PC-3 (cell line): Measurements from ENCODE around the gene ARHGAP9.
"Not testable (repeated sequence)": the region's sequence is repeated elsewhere in the genome, so short reads cannot be mapped to it uniquely, and the experiment has no call there.

Experiments
- EZH2 ChIP-seq: fragments of 300-600 bp; sonication (generic); IDR thresholded peaks from one replicate; pipeline ENCODE4 v1.6.1; 2017; ENCODE audit warnings: antibody characterized with exemption, mild to moderate bottlenecking, low read length; ENCODE audit not compliant: unreplicated experiment
- EZH2phosphoT487 ChIP-seq: fragments of 300-600 bp; sonication (generic); IDR thresholded peaks from 2 replicates; pipeline ENCODE4 v1.6.1; 2018; ENCODE audit warnings: mild to moderate bottlenecking, antibody characterized with exemption, low read length, borderline replicate concordance
- TF ChIP-seq, protein P1 (sequence below): fragments of 300-600 bp; sonication (generic); conservative IDR thresholded peaks from 2 replicates; pipeline ENCODE4 v1.5.1; 2017; ENCODE audit warnings: antibody characterized with exemption, low read depth, mild to moderate bottlenecking, low read length

DNA sequence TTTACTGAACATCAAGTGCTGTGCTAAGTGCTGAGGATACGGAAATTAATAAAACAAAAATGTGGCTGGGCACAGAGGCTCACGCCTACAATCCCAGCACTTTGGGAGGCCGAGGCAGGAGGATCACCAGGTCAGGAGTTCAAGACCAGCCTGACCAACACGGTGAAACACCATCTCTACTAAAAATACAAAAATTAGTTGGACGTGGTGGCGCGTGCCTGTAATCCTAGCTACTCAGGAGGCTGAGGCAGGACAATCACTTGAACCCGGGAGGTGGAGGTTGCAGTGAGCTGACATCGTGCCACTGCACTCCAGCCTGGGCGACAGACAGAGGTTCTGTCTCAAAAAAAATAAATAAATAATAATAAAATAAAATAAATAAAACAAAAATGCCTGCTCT, 52.7 kb downstream of the ARHGAP9 start:
- TF ChIP-seq, protein P1, sequence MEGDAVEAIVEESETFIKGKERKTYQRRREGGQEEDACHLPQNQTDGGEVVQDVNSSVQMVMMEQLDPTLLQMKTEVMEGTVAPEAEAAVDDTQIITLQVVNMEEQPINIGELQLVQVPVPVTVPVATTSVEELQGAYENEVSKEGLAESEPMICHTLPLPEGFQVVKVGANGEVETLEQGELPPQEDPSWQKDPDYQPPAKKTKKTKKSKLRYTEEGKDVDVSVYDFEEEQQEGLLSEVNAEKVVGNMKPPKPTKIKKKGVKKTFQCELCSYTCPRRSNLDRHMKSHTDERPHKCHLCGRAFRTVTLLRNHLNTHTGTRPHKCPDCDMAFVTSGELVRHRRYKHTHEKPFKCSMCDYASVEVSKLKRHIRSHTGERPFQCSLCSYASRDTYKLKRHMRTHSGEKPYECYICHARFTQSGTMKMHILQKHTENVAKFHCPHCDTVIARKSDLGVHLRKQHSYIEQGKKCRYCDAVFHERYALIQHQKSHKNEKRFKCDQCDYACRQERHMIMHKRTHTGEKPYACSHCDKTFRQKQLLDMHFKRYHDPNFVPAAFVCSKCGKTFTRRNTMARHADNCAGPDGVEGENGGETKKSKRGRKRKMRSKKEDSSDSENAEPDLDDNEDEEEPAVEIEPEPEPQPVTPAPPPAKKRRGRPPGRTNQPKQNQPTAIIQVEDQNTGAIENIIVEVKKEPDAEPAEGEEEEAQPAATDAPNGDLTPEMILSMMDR, result not testable (repeated sequence)
- not testable (repeated sequence) for TF ChIP-seq EZH2phosphoT487, EZH2
